H4 (cell line): ENCODE measurements around the gene MAS1L. TPM values are rescaled to one million over a fixed set of nuclear protein-coding genes. Genes with fewer than 3 reads are reported as not detected.

ENCODE experiments used
- DNase-seq: peaks from one replicate; pipeline ENCODE4 v3.0.0-alpha.2; 2015; ENCODE audit warnings: low spot score
- total RNA-seq: library from RNA; depleted of rRNA; stranded (reverse); fragments of >200 nt; shearing (Covaris generic); gene quantifications from 2 replicates; pipeline ENCODE4 v1.2.3, GENCODE V29; 2014

MAS1L gene
- total RNA-seq, 1 experiment from 2014 or later = not detected

- no peak for DNase-seq
Measured at GRCh38 chr6:29510202-29510601, 22.4 kb upstream of the MAS1L start.

GRCh38 chr6:29509711-29510110 is 22.0 kb upstream of the MAS1L start:
- DNase-seq = no peak

- DNase-seq = no peak
Measured at GRCh38 chr6:29509239-29509638, 21.5 kb upstream of the MAS1L start.

DNA sequence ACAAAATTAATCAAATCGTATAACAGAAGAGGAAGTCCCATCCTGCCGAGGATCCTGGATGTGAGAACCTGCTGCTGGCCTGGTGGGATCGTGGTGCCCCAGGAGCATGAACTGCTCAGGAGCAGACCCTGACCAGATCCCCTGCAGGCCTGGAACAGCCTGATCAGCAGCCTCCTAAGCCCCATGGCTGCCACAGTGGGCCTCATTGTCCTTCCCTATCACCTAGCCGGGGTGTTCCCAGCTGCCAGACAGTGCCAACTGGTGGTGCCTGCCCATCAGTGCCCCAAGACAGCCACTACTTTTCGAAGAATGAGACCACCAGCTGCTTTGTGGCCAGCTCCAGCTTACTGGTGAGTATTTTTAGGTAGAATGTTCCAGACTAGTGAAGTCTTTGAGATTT is 19.6 kb upstream of the MAS1L start:
- no peak for DNase-seq

GRCh38 chr6:29506446-29507067 is 18.8 kb upstream of the MAS1L start:
- no peak for DNase-seq

- DNase-seq = no peak
Measured at GRCh38 chr6:29505808-29506207, 18.1 kb upstream of the MAS1L start.

DNA sequence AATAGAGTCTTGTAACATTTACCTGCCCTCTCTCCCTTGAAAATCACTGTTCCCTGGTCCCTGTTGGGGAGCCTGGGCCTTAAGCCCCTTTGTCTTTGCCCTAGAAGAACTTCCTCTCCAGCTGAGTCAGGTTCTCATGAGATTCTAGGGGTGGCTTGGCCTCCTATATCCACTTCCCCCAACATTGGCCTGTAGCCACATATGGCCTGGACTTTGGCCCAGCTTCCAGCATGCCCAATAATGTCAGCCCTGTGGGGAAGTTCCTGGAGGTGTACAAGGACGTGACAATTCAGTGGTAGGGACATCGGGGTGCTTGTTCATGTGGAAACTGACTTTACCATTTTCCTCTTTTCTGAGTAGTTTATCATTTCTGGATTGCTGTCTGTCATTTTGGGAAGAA is 17.2 kb upstream of the MAS1L start:
- DNase-seq = no peak

DNA sequence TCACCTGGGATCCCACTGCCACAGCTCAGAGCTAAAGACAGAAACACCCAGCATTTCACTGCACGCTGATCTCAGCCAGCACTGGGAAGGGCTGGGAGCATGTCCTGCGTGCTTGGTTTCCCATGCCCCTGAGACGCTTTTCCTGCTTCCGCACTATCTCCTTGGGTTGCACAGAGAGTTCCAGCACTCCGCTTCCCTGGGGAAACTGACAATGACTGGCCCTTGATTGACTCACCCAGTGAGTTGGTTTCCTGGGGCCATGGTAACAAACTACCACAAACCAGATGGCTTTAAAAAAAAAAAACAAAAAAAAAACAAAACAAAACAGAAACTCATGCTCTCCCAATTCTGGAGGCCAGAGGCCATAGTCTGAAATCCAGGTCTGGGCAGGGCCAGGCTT is 14.8 kb upstream of the MAS1L start:
- DNase-seq = no peak

GRCh38 chr6:29502181-29502580 is 14.4 kb upstream of the MAS1L start:
- DNase-seq = no peak

DNA sequence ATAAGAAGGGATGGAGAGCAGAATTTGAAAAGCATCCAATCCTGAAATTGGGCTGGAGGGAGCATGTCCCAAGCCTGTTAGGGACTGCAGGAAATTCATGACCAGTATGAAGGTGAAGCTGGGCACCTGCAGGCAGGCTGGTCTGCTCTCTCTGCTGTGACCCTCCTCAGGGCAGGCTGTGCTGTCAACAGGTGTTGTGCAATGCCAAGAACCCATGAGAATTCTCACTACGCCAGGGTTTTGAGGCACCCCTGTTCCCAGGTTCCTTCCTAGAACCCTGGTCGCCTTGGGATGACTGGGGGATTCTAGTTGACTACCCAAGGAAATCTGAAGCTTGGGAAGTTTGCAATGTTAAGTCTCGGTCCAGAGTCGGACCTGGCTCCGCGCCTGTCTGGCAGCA is 13.3 kb upstream of the MAS1L start:
- no peak for DNase-seq

- no peak for DNase-seq
Measured at GRCh38 chr6:29500594-29500993, 12.8 kb upstream of the MAS1L start.

DNA sequence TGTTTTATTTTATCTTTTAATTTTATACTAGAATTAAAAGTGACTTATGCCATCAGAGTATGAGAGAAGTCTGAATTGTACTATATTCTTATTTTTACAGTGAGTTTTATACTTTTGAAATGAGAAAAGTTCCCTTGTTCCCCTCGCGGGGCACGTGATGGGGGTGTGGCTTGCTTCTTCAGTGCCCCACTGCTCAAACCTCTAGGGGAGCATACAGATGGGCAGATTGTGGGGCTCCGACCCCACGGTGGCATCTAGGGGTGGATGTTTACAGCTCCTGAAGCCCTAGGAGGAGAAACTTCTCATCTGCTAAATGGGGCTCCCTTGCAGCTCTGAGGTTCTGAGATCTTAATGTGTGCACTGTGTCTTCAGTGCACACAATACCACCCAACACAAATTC is 11.9 kb upstream of the MAS1L start:
- DNase-seq = no peak

- DNase-seq = no peak
Measured at GRCh38 chr6:29496961-29497360, 9.2 kb upstream of the MAS1L start.

DNA sequence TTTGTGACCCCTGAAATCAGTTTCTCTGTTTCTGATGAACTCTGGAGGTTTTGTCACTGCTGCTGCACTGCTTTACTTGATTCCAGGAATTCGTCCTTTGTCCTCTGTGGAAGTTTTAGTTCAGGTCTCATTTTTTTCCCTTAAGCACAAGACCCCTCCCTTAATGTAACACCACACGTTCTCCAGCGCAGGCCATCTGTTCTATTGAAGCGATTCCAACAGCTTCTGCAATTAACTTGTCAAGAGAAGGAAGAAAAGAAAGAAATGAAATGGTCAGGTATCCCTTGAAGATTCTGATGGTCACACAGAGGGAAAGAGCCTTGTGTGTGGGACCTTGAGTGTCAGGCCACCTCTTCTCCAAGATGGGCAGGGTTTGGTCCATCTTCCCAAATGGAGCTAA is 7.8 kb upstream of the MAS1L start:
- no peak for DNase-seq

GRCh38 chr6:29494131-29494530 is 6.4 kb upstream of the MAS1L start:
- DNase-seq = no peak

- no peak for DNase-seq
Measured at GRCh38 chr6:29493261-29493660, 5.5 kb upstream of the MAS1L start.

DNA sequence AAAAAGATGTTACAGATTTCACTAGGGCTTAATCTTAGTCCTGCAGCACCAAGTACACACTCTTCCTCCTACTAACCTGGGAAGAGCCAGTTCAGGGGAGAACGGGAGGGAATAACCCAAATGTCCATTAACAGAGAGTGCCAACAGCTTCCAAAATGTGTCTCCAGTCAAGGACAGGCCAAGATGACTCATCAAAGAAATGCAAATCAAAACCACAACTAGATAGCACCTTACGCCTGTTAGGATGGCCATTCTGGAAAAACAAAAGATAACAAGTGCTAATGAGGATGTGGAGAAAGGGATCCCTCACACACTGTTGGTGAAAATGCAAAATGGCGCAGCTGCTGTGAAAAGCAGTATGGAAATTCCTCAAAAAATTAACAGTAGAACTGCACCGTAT is 3.8 kb upstream of the MAS1L start:
- no peak for DNase-seq

DNA sequence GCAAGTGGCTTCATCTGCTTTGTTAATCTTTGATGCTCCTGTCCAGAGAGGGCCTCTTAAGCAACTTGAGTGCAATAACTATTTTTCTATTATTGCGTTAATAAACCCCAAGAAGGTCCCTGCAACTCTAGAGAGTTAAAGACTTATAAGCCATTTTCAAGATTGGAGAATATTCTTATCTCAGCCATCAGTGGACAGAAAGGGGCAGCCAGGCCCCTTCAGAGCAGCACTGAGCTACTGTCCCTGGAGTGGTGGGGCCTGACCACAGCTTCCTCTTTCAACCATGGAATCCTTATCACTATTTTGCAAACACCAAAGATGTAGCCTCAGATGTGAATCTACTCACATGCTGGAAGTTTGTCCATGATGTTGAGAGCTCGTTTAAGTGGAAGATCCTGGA is 2.8 kb upstream of the MAS1L start:
- DNase-seq = no peak

GRCh38 chr6:29490055-29490454 is 2.3 kb upstream of the MAS1L start:
- DNase-seq = no peak

DNA sequence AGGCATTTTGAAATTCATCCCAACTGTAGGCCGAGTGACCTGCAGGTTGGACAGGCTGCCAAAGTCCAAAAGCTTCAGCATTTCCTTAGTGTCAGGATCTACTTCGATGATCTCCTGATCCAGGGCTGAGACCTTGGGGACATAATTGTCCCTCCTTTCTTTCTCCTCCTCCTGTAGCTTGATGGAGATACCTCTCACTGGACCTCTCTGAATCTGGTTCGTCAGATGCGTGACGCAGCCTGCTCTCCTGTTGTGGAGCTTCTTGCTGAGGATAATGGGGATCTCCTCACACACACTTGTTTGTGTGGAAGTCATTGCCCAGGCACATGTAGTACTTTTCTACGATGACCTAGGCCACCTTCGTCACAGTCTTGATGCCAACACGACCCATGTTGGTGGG is 1.5 kb upstream of the MAS1L start:
- DNase-seq = no peak

- DNase-seq = no peak
Measured at GRCh38 chr6:29488874-29489273, 1.1 kb upstream of the MAS1L start.

GRCh38 chr6:29487131-29487530 is 625 bp downstream of the MAS1L start:
- no peak for DNase-seq

GRCh38 chr6:29486577-29486976 is 1.2 kb downstream of the MAS1L start:
- no peak for DNase-seq

GRCh38 chr6:29483735-29484134 is 4.0 kb downstream of the MAS1L start:
- no peak for DNase-seq

- DNase-seq = no peak
Measured at GRCh38 chr6:29483186-29483585, 4.6 kb downstream of the MAS1L start.
